ENCODE results near the gene SLC25A26. TPM values are rescaled to one million over a fixed set of nuclear protein-coding genes. Genes with fewer than 3 reads are reported as not detected.

The SLC25A26 gene
- total RNA-seq, 3 donors from 2014 or later: 25.6 to 31.4 (median 30.9) TPM

DNA sequence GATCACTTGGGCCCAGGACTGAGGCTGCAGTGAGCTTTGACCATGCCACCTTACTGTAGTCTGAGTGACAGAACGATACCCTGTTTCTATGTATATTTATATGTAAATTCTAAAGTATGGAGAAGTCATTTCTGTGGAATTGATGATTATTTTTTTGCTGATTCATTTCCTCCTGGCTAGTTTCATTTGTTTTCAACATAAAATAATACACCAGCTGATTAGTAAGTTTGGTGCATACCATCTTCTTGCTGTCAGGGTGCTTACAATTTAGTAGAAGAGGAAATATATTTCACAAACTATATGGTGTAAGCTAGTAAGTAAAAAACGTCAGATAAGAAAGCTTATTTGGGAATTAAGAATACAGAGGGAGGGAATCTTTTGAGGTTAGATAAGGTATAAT is 36.0 kb downstream of the SLC25A26 start:
- intact Hi-C loops (cut with DNase I; ENCODE audit: low total_unique reads): no loop called here
- no peak for DNase-seq (ENCODE audit: low spot score in 2 of 2)
- Histone ChIP-seq H3K4me1 (no peaks in the 10 kb centered on the region), H3K9me3 (no peaks in the 10 kb centered on the region), H3K36me3 (no peaks in the 10 kb centered on the region), H3K4me3 (no peak overlapping the region), H3K27ac (no peak overlapping the region), H3K27me3 (no peaks in the 10 kb centered on the region)
- no peak for TF ChIP-seq POLR2A (IDR thresholded peaks at IDR 0.05)
- TF ChIP-seq POLR2AphosphoS5 (IDR thresholded peaks at IDR 0.05): no peak
- TF ChIP-seq, protein P1, sequence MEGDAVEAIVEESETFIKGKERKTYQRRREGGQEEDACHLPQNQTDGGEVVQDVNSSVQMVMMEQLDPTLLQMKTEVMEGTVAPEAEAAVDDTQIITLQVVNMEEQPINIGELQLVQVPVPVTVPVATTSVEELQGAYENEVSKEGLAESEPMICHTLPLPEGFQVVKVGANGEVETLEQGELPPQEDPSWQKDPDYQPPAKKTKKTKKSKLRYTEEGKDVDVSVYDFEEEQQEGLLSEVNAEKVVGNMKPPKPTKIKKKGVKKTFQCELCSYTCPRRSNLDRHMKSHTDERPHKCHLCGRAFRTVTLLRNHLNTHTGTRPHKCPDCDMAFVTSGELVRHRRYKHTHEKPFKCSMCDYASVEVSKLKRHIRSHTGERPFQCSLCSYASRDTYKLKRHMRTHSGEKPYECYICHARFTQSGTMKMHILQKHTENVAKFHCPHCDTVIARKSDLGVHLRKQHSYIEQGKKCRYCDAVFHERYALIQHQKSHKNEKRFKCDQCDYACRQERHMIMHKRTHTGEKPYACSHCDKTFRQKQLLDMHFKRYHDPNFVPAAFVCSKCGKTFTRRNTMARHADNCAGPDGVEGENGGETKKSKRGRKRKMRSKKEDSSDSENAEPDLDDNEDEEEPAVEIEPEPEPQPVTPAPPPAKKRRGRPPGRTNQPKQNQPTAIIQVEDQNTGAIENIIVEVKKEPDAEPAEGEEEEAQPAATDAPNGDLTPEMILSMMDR (IDR thresholded peaks at IDR 0.05): no peak

DNA sequence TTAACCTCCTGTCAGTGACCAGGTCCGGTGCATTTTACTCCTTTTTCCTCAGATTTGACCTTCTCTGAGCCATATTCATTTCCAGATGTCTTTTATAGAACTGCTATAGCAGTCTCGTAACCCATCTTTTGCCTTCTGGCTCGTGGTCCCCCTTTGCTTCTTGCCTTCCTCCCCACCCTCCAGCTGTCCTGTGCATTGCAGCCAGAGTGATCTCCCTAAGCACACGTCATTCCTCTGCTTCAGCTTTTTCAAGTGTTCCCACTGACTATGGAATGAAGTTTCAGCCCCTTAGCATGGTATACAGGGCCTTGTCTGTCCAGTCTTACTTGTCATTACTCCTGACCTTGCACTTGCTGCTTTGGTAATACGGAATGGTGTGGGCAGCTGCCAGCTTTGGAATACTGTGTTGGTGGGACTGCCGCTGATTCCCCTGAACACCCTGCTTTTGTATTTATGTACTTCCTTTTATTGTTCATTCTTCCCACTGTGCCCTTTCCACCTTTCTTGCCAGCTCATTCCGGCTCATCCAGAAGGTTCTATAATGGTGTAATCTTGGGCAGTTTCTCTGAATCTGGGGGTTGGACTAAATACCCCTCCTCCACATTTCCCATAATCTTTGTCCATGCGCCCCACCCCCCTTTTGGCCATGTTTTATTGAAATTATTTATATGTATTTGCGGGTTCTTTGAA is 38.9 kb downstream of the SLC25A26 start:
- no peak for TF ChIP-seq POLR2A (IDR thresholded peaks at IDR 0.05)
- TF ChIP-seq POLR2AphosphoS5 (IDR thresholded peaks at IDR 0.05): no peak
- TF ChIP-seq, protein P1 (IDR thresholded peaks at IDR 0.05): no peak
- Histone ChIP-seq H3K36me3 (no peaks in the 10 kb centered on the region), H3K27me3 (no peaks in the 10 kb centered on the region), H3K4me1 (no peaks in the 10 kb centered on the region), H3K4me3 (no peak overlapping the region), H3K27ac (no peak overlapping the region), H3K9me3 (no peaks in the 10 kb centered on the region)
- DNase-seq (ENCODE audit: low spot score in 2 of 2): no peak
- intact Hi-C loops (cut with DNase I; ENCODE audit: low total_unique reads): no loop called here

DNA sequence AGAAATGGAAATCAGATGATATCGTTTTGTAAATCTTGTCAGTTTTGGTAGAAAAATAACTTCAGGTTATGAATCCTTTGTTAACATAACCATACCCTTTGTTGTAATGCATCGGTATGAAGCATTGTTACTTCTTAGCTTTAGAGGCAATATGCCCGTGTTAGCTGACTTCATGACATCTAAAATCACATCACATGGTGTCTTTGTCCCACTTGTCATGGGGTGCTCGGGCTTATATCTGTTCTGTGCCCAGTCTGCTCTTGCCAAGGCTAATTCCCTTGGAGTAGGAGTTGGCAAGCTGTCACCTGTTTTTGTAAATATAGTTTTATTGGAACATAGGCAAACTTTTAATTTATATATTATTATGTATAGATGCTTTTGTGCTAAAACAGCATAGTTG is 39.6 kb downstream of the SLC25A26 start:
- intact Hi-C loops (cut with DNase I; ENCODE audit: low total_unique reads): no loop called here
- Histone ChIP-seq H3K4me1 (no peaks in the 10 kb centered on the region), H3K9me3 (no peaks in the 10 kb centered on the region), H3K36me3 (no peaks in the 10 kb centered on the region), H3K4me3 (no peak overlapping the region), H3K27me3 (no peaks in the 10 kb centered on the region), H3K27ac (no peak overlapping the region)
- no peak for DNase-seq (ENCODE audit: low spot score in 2 of 2)
- TF ChIP-seq, protein P1 (IDR thresholded peaks at IDR 0.05): no peak
- no peak for TF ChIP-seq POLR2AphosphoS5 (IDR thresholded peaks at IDR 0.05)
- TF ChIP-seq POLR2A (IDR thresholded peaks at IDR 0.05): no peak

DNA sequence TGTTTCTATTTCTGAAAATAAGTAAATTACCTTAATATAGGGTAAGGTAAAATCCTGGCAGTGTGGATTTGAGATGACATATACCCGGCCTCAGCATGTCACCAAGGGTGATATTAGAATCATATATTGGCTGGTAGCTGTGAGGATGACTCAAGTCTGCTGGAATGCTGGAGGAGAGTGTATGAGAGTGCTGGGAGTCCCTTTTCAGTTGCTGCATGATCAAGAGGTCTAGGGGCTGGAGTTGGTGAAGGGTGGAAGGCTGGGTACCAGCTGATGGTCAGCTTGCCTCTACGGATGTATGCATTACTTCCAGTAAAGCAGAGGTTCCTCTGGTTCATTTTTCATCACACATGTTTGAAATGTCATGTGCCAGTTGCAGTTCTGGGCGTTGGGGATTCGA is 40.6 kb downstream of the SLC25A26 start:
- TF ChIP-seq, protein P1 (IDR thresholded peaks at IDR 0.05): no peak
- H3K27ac ChIP-seq: no peak overlapping the region
- no peak overlapping the region for H3K4me3 ChIP-seq
- no peaks in the 10 kb centered on the region for H3K27me3 ChIP-seq
- intact Hi-C loops (cut with DNase I; ENCODE audit: low total_unique reads): no loop called here
- H3K4me1 ChIP-seq: no peaks in the 10 kb centered on the region
- H3K36me3 ChIP-seq: no peaks in the 10 kb centered on the region
- no peaks in the 10 kb centered on the region for H3K9me3 ChIP-seq
- DNase-seq (ENCODE audit: low spot score in 2 of 2): no peak

DNA sequence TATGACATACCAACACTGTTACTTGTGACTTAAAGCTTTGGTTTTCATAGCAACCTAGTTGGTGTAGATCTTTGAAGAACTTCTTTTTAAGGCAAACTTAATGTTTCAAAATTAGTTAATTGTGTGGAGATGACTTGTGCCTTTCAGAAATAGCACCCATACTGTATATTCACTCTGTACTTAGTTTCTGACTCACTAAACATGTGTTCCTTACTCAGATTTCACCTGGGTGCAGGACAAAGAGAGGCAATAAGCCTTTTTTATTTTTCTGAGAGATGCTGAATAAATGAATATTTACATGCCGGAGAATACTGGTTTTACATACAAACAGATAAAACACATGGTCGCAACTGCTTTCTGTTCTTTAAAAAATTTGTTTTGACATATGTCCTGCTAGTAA is 44.8 kb downstream of the SLC25A26 start:
- intact Hi-C loops (cut with DNase I; ENCODE audit: low total_unique reads): no loop called here
- H3K27ac ChIP-seq: no peak overlapping the region
- no peak for DNase-seq (ENCODE audit: low spot score in 2 of 2)
- no peaks in the 10 kb centered on the region for H3K9me3 ChIP-seq
- H3K27me3 ChIP-seq: no peaks in the 10 kb centered on the region
- H3K4me3 ChIP-seq: no peak overlapping the region
- TF ChIP-seq, protein P1 (IDR thresholded peaks at IDR 0.05): no peak
- TF ChIP-seq POLR2AphosphoS5 (IDR thresholded peaks at IDR 0.05) (no peak), POLR2A (IDR thresholded peaks at IDR 0.05) (no peak)
- H3K36me3 ChIP-seq: no peaks in the 10 kb centered on the region
- H3K4me1 ChIP-seq: no peaks in the 10 kb centered on the region
